Mammary microvascular endothelial cell (primary cell): ENCODE measurements around the gene RGCC. TPM values are rescaled to one million over a fixed set of nuclear protein-coding genes. Genes with fewer than 3 reads are reported as not detected.

Experiments used
- total RNA-seq: library from RNA; depleted of rRNA; stranded (reverse); fragments of >200 nt; gene quantifications from 2 replicates; pipeline ENCODE4 v1.2.3, GENCODE V29; 2015

Gene RGCC, protein sequence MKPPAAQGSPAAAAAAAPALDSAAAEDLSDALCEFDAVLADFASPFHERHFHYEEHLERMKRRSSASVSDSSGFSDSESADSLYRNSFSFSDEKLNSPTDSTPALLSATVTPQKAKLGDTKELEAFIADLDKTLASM
- 217 and 221 TPM in 2 replicates for total RNA-seq

DNA sequence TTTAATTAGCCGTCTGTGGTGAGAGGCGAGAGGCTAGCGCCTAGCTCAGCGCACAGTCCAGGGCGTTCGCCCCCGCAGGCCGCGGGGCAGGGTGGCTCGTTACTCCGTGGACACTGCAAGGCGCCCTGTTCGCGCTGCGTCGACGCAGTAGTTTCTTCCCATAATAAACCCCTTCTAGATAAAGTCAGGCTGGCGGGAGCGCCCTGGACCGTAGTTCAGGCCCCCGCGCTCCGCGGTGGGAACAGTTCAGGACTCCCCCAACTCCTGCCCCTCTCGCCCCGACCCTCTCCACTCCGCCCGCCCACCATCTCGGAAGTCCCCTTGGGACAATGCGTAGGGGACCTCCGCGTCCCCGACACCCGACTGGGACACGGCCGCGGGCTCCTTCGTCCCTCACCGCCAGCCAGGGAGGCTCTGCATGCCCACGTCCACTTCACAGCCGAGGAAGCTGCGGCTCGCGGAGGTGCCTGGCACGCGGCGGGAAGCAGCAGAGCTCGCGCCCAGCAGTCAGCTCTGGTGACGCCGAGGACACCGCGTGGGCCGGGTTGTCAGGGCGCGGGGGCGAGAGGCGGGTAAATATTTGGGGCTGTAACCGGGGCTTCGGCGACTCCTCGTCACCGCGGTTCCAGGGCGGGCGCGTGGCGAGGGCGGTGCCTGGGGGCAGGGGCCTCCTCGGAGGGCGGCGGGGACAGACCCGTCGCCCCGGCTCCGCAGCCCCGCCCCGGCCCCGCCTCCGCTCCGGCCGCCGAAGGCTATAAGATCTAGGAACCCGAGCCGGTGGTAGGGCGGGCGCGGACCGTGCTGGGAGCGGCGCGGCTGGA lies at the start of gene RGCC:
TSS of gene RGCC (plus strand) at position 783 of the 821 bp plus-strand sequence. CDS start 158 bp downstream, outside the sequence.

Other genes starting within 250 kb of the RGCC start
- 6.6 and 7.0 TPM in 2 replicates for gene MTRF1, start 194.0 kb upstream of the RGCC start, total RNA-seq
- 4.7 and 4.9 TPM in 2 replicates for gene NAA16, start 146.3 kb upstream of the RGCC start, total RNA-seq